IMR-90 (cell line): ENCODE measurements around the gene NHSL2. TPM values are rescaled to one million over a fixed set of nuclear protein-coding genes. Genes with fewer than 3 reads are reported as not detected.

Source experiments
- ATAC-seq: fragments of 200-7000 bp; cut with Tn5 transposase; 2 replicates; pipeline ENCODE4 v1.9.1; 2020; ENCODE audit warnings: low read depth, mild to moderate bottlenecking, moderate library complexity
- BruUV-seq: library from RNA; stranded (reverse); fragments of 400-500 nt; replicated peaks from 2 replicates; lab custom pipeline; 2021; lab: Mats Ljungman, UMichigan
- CTCF ChIA-PET: fragments of 300-600 bp; formaldehyde crosslinking; extraction: SDS; loops from one replicate; lab custom pipeline; 2021; ENCODE audit warnings: antibody characterized with exemption; lab: Yijun Ruan, JAX
- POLR2A ChIA-PET: fragments of 300-600 bp; sonication (Branson Sonifier 250); formaldehyde crosslinking; loops from one replicate; lab custom pipeline; 2022; ENCODE audit warnings: antibody characterized with exemption; ENCODE audit not compliant: unreplicated experiment; lab: Charles Lee
- DNase-seq: peaks from one replicate; pipeline ENCODE4 v3.0.0; 2013
- H2AFZ ChIP-seq: replicated peaks from 2 replicates; pipeline ENCODE3; 2013; ENCODE audit warnings: low read length, mild to moderate bottlenecking; ENCODE audit not compliant: poor library complexity
- H2AK5ac ChIP-seq: 2 replicates; pipeline ENCODE4 v1.6.1; 2013; ENCODE audit warnings: low read depth, low read length, inconsistent platforms
- H2AK9ac ChIP-seq: replicated peaks from 2 replicates; pipeline ENCODE3; 2013; ENCODE audit warnings: mild to moderate bottlenecking, low read depth, low read length, moderate library complexity; ENCODE audit not compliant: poor library complexity
- H2BK120ac ChIP-seq: 2 replicates; pipeline ENCODE4 v1.6.1; 2013; ENCODE audit warnings: low read depth, low read length, inconsistent platforms
- H2BK15ac ChIP-seq: 3 replicates; pipeline ENCODE4 v1.6.1; 2013; ENCODE audit warnings: low read depth, low read length, inconsistent platforms
- H2BK20ac ChIP-seq: 2 replicates; pipeline ENCODE4 v1.6.1; 2013; ENCODE audit warnings: low read depth, mild to moderate bottlenecking, inconsistent platforms, low read length, moderate library complexity
- H2BK5ac ChIP-seq: 2 replicates; pipeline ENCODE4 v1.6.1; 2013; ENCODE audit warnings: mild to moderate bottlenecking, low read depth, low read length, inconsistent platforms; ENCODE audit not compliant: poor library complexity, severe bottlenecking
- H3K14ac ChIP-seq: replicated peaks from 2 replicates; pipeline ENCODE4 v1.6.1; 2013; ENCODE audit warnings: low read depth, low read length, inconsistent platforms
- H3K18ac ChIP-seq: 2 replicates; pipeline ENCODE4 v1.6.1; 2013; ENCODE audit warnings: low read depth, low read length, control low read depth
- H3K23ac ChIP-seq: 2 replicates; pipeline ENCODE4 v1.6.1; 2013; ENCODE audit warnings: low read depth, low read length, inconsistent platforms
- H3K27ac ChIP-seq: 2 replicates; pipeline ENCODE4 v1.5.1; 2013; ENCODE audit warnings: mild to moderate bottlenecking, control low read depth, low read length; ENCODE audit not compliant: insufficient read depth
- H3K27me3 ChIP-seq: 2 replicates; pipeline ENCODE4 v1.6.1; 2013; ENCODE audit warnings: low read length; ENCODE audit not compliant: control insufficient read depth, insufficient read depth
- H3K36me3 ChIP-seq: 2 replicates; pipeline ENCODE4 v1.6.1; 2013; ENCODE audit warnings: low read length, mixed read lengths; ENCODE audit not compliant: control insufficient read depth, insufficient read depth
- H3K4ac ChIP-seq: 2 replicates; pipeline ENCODE4 v1.6.1; 2013; ENCODE audit warnings: low read depth, low read length, inconsistent platforms
- H3K4me1 ChIP-seq: 2 replicates; pipeline ENCODE4 v1.6.1; 2013; ENCODE audit warnings: low read length, mixed read lengths; ENCODE audit not compliant: control insufficient read depth, insufficient read depth
- H3K4me2 ChIP-seq: 2 replicates; pipeline ENCODE4 v1.6.1; 2013; ENCODE audit warnings: low read depth, mild to moderate bottlenecking, control low read depth, low read length, moderate library complexity
- H3K4me3 ChIP-seq: 2 replicates; pipeline ENCODE4 v1.5.1; 2013; ENCODE audit warnings: low read depth, mild to moderate bottlenecking, control low read depth, low read length, moderate library complexity; ENCODE audit not compliant: insufficient read depth
- H3K56ac ChIP-seq: 2 replicates; pipeline ENCODE4 v1.6.1; 2013; ENCODE audit warnings: low read length, inconsistent platforms; ENCODE audit not compliant: insufficient read depth; ENCODE audit errors: extremely low read depth
- H3K79me1 ChIP-seq, 2 experiments: 2 replicates each; pipeline ENCODE4 v1.6.1; 2013; ENCODE audit warnings: low read length in 2 of 2, inconsistent platforms in 1 of 2, low read depth in 1 of 2
- H3K9ac ChIP-seq: 2 replicates; pipeline ENCODE4 v1.6.1; 2013; ENCODE audit warnings: low read depth, low read length, control low read depth
- H3K9me1 ChIP-seq: 2 replicates; pipeline ENCODE4 v1.6.1; 2013; ENCODE audit warnings: low read length, inconsistent platforms; ENCODE audit not compliant: insufficient read depth
- H3K9me3 ChIP-seq: 2 replicates; pipeline ENCODE4 v1.6.1; 2013; ENCODE audit warnings: low read length; ENCODE audit not compliant: control insufficient read depth, insufficient read depth
- H4K20me1 ChIP-seq: 2 replicates; pipeline ENCODE4 v1.6.1; 2013; ENCODE audit warnings: low read length, inconsistent platforms; ENCODE audit not compliant: insufficient read depth
- H4K5ac ChIP-seq: 2 replicates; pipeline ENCODE4 v1.6.1; 2013; ENCODE audit warnings: mild to moderate bottlenecking, low read depth, low read length, control low read depth
- H4K8ac ChIP-seq, 2 experiments: 2 replicates each; pipeline ENCODE4 v1.6.1; 2013; ENCODE audit warnings: low read depth in 2 of 2, low read length in 2 of 2, control low read depth in 1 of 2, inconsistent platforms in 1 of 2
- H4K91ac ChIP-seq: 2 replicates; pipeline ENCODE4 v1.6.1; 2013; ENCODE audit warnings: low read depth, low read length, inconsistent platforms; ENCODE audit not compliant: insufficient read depth
- CEBPB ChIP-seq: IDR thresholded peaks from 2 replicates; pipeline ENCODE4 v1.6.1; 2012; ENCODE audit warnings: low read depth, low read length, improper control_type of control experiment
- CHD1 ChIP-seq: IDR thresholded peaks from 2 replicates; pipeline ENCODE4 v1.6.1; 2012; ENCODE audit warnings: low read depth, low read length, improper control_type of control experiment
- CTCF ChIP-seq: conservative IDR thresholded peaks from 2 replicates; pipeline ENCODE4 v1.5.1; 2012; ENCODE audit warnings: mild to moderate bottlenecking, low read depth, low read length, improper control_type of control experiment
- ELK1 ChIP-seq: fragments of 150-350 bp; IDR thresholded peaks from 2 replicates; pipeline ENCODE4 v1.6.1; 2016; ENCODE audit warnings: low read depth, mild to moderate bottlenecking, low read length, moderate library complexity, borderline replicate concordance
- FOS ChIP-seq: fragments of 150-350 bp; IDR thresholded peaks from 2 replicates; pipeline ENCODE4 v1.6.1; 2016; ENCODE audit warnings: low read depth, low read length
- MAZ ChIP-seq: IDR thresholded peaks from 2 replicates; pipeline ENCODE4 v1.6.1; 2012; ENCODE audit warnings: low read depth, mild to moderate bottlenecking, low read length, improper control_type of control experiment, moderate library complexity, borderline replicate concordance
- MXI1 ChIP-seq: IDR thresholded peaks from 2 replicates; pipeline ENCODE4 v1.6.1; 2012; ENCODE audit warnings: low read depth, mild to moderate bottlenecking, low read length, moderate library complexity, borderline replicate concordance
- NFE2L2 ChIP-seq: fragments of 150-350 bp; IDR thresholded peaks from 2 replicates; pipeline ENCODE4 v1.6.1; 2016; ENCODE audit warnings: low read depth, mild to moderate bottlenecking, low read length
- POLR2A ChIP-seq: IDR thresholded peaks from 2 replicates; pipeline ENCODE4 v1.6.1; 2012; ENCODE audit warnings: mild to moderate bottlenecking, low read depth, low read length
- RAD21 ChIP-seq: IDR thresholded peaks from 2 replicates; pipeline ENCODE4 v1.6.1; 2012; ENCODE audit warnings: low read length, improper control_type of control experiment
- RCOR1 ChIP-seq: IDR thresholded peaks from 2 replicates; pipeline ENCODE4 v1.6.1; 2012; ENCODE audit warnings: mild to moderate bottlenecking, low read length, improper control_type of control experiment; ENCODE audit not compliant: insufficient replicate concordance
- SMC3 ChIP-seq: fragments of 150-350 bp; IDR thresholded peaks from 2 replicates; pipeline ENCODE4 v1.6.1; 2016; ENCODE audit warnings: low read depth, mild to moderate bottlenecking, antibody characterized with exemption, low read length, moderate library complexity
- WGBS, 2 experiments: methylation state at CpG; one replicate each; pipeline versions ENCODE4 v1.1.5 to v1.1.7; 2013; ENCODE audit warnings: missing lambda C conversion rate in 2 of 2; ENCODE audit not compliant: insufficient read length in 1 of 2; ENCODE audit errors: extremely low coverage in 2 of 2; 5-methylcytosine and 5-hydroxymethylcytosine counted together
- dilution Hi-C: fragments of 300-500 bp; cut with HindIII; formaldehyde crosslinking; loops from one replicate; pipeline ENCODE4 v1.14.3; 2018; ENCODE audit warnings: low sequenced_read_pairs; ENCODE audit not compliant: unreplicated experiment
- in situ Hi-C: fragments of 300-500 bp; cut with MboI; formaldehyde crosslinking; loops from 3 replicates; pipeline ENCODE4 v1.14.3; 2019; ENCODE audit warnings: low sequenced_read_pairs, inconsistent platforms, mixed read lengths
- intact Hi-C: fragments of 100-400 bp; cut with micrococcal nuclease; formaldehyde crosslinking; loops from 2 replicates; pipeline ENCODE4 v1.10.0; 2022
- polyA plus RNA-seq, 3 experiments: library from polyadenylated mRNA; depleted of rRNA; stranded (reverse); fragments of >200 nt; gene quantifications; 2 replicates each; pipeline ENCODE4 v1.2.3, GENCODE V29; 2012; ENCODE audit warnings: low replicate concordance in 1 of 3
- total RNA-seq: library from RNA; depleted of rRNA; stranded (reverse); fragments of >200 nt; gene quantifications from 2 replicates; pipeline ENCODE4 v1.2.3, GENCODE V29; 2012

NHSL2 gene
- total and polyA plus RNA-seq, 2 of the 4 experiments (the other 2 are of a cell fraction): 0.72 to 0.75 TPM

DNA sequence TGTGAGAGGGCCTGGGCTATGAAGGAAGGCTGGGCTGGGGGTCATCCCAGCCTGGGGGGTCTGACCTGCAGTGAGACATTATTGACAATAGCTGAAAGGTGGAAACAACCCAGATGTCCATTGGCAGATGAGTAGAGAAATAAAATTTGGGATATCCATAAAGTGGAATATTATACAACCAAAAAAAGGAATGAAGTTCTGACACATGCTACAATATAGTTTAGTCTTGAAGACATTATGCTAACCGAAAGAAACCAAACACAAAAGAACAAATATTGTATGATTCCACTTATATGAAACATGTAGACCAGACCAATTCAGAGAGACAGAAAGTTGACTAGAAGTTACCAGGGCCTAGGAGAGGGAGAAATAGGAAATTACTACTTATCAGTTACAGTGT lies 176.3 kb downstream of the NHSL2 start:
- Histone ChIP-seq H2BK120ac (no peak overlapping the region), H4K5ac (no peak overlapping the region), H3K9ac (no peak overlapping the region), H3K14ac (no peak overlapping the region), H4K20me1 (no peaks in the 10 kb centered on the region), H3K79me1 (no peaks in the 10 kb centered on the region), H3K9me1 (no peaks in the 10 kb centered on the region), H2BK15ac (no peak overlapping the region), H2AK9ac (no peak overlapping the region), H4K8ac (no peak overlapping the region), H3K18ac (no peak overlapping the region), H3K27me3 (peaks cover 40% of the 10 kb centered on the region), H3K4me1 (no peaks in the 10 kb centered on the region), H3K36me3 (no peaks in the 10 kb centered on the region), H3K23ac (no peak overlapping the region), H3K4ac (no peak overlapping the region), H2AK5ac (no peak overlapping the region), H3K56ac (no peak overlapping the region), H3K4me2 (no peak overlapping the region), H3K4me3 (no peak overlapping the region), H2BK5ac (no peak overlapping the region), H2AFZ (no peak overlapping the region), H3K27ac (no peak overlapping the region), H2BK20ac (no peak overlapping the region), H4K91ac (no peak overlapping the region), H3K9me3 (no peaks in the 10 kb centered on the region)
- in situ Hi-C loops (no loop called here), intact Hi-C loops (no loop called here), dilution Hi-C loops (no loop called here)
- TF ChIP-seq FOS (no peak), SMC3 (no peak), MXI1 (no peak), POLR2A (no peak), CEBPB (no peak), RAD21 (no peak), ELK1 (no peak), CTCF (no peak), CHD1 (no peak), NFE2L2 (no peak), MAZ (no peak), RCOR1 (no peak)
- ChIA-PET CTCF (no interaction called here), POLR2A (no interaction called here)
- DNase-seq (no peak), ATAC-seq (no peak)
- no TSS peak for BruUV-seq
- no CpG with 5 or more reads among the region's 1 CpG for WGBS, 2 experiments
